GM12873 (cell line): ENCODE measurements around the gene PIGX.

Experiments used
- CTCF ChIP-seq: IDR thresholded peaks from 2 replicates; pipeline ENCODE4 v1.5.1; 2012; ENCODE audit warnings: low read depth, mild to moderate bottlenecking, moderate library complexity, low read length, control low read depth; ENCODE audit not compliant: insufficient read depth; ENCODE audit errors: missing control alignments

The PIGX gene

GRCh38 chr3:196736670-196737374, 24.6 kb downstream of the PIGX start:
- TF ChIP-seq CTCF, result no peak

GRCh38 chr3:196737655-196738054, 25.5 kb downstream of the PIGX start:
- TF ChIP-seq CTCF, result no peak

GRCh38 chr3:196739671-196740480, 27.7 kb downstream of the PIGX start, which contains the start of gene PAK2:
Gene PAK2 (plus strand): TSS chr3:196739857. CDS start chr3:196782647, 42,790 bp downstream.
- no peak for TF ChIP-seq CTCF

- TF ChIP-seq CTCF, result no peak
Measured at GRCh38 chr3:196740481-196741248, 28.5 kb downstream of the PIGX start.

- TF ChIP-seq CTCF, result no peak
Measured at GRCh38 chr3:196741249-196741889, 29.2 kb downstream of the PIGX start.

GRCh38 chr3:196749125-196749524, 36.9 kb downstream of the PIGX start:
- TF ChIP-seq CTCF, result no peak
